GM12801 (cell line): ENCODE measurements around the gene MARK2.

ENCODE experiments used
- CTCF ChIP-seq: IDR thresholded peaks from one replicate; pipeline ENCODE4 v1.5.1; 2011; ENCODE audit warnings: control low read depth; ENCODE audit not compliant: insufficient read length; ENCODE audit errors: extremely low read depth

Gene MARK2

GRCh38 chr11:63941901-63942300 is 103.0 kb downstream of the MARK2 start:
- TF ChIP-seq CTCF = no peak

- no peak for TF ChIP-seq CTCF
Observed at GRCh38 chr11:63942803-63943202, 103.9 kb downstream of the MARK2 start.

- no peak for TF ChIP-seq CTCF
Observed at GRCh38 chr11:63944987-63945386, 106.1 kb downstream of the MARK2 start.

GRCh38 chr11:63945477-63946163 is 106.7 kb downstream of the MARK2 start:
- TF ChIP-seq CTCF = no peak

GRCh38 chr11:63951779-63952536 is 113.0 kb downstream of the MARK2 start:
- no peak for TF ChIP-seq CTCF

GRCh38 chr11:63952570-63952969 is 113.7 kb downstream of the MARK2 start:
- no peak for TF ChIP-seq CTCF

- TF ChIP-seq CTCF = no peak
Observed at GRCh38 chr11:63958008-63958407, 119.1 kb downstream of the MARK2 start.
